Measurements from ENCODE around the gene GSDME. TPM values are rescaled to one million over a fixed set of nuclear protein-coding genes. Genes with fewer than 3 reads are reported as not detected.
A peak's percentile ranks its signal among the peaks of the same experiment; 100 is the strongest.

Gene GSDME
- total and polyA plus RNA-seq, 10 of the 15 experiments (the other 5 are each of a cell fraction or from before 2014, with no cell fraction given), result 23.7 to 245 (median 128) TPM

- TF ChIP-seq CHD2 (IDR thresholded peaks at IDR 0.05; ENCODE audit: borderline replicate concordance, low read depth, low read length) (no peak), ZBTB11 (CRISPR knock-in tag; IDR thresholded peaks at IDR 0.05) (no peak)
Observed at GRCh38 chr7:24734306-24734705, 23.0 kb downstream of the GSDME start (continued).

DNA sequence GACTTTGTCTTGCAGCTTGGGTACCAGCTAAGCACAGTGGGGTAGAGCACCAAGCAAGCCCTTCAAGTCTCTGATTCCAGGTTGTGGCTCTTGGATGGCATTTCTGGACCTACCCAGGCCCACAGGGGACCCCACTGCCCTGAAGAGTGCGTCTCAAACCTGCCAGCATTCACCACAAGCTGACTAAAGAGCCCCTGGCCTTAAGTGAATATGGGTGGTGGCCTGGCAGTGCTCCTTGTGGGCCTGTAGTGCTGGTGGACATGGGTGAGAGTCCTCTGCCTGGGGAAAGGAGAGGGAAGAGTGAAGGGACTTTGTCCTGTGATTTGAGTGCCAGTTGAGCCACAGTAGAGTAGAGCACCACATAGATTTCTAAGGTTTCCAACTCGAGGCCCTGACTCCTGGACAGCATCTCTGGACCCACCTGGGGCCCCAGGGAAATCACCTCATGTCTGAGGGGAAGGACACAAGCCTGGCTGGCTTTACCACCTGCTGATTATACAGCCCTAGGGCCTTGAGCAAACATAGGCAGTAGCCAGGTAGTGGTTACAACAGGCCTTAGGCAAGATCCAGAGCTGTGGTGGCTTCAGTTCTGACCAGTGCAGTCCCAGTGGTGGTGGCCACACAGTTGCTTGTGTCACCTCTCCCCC is 23.7 kb downstream of the GSDME start:
- peaks cover 13% of the 10 kb centered on the region for H3K79me2 ChIP-seq (ENCODE audit: control insufficient read depth, insufficient read depth, low read length)
- FAIRE-seq, result no peak
- CTCF ChIA-PET, result interaction anchor here (0.9 kb wide), 1 partner anchor 79 kb away, joined by 3 read pairs; no protein-coding TSS in a partner anchor
- H3K27ac ChIP-seq (ENCODE audit: control insufficient read depth, insufficient read depth), result peak overlapping the region; percentile 41; the same call in 1 of the 2 replicates
- H2AFZ ChIP-seq (ENCODE audit: control insufficient read depth, low read depth, low read length), result no peak overlapping the region
- RAD21 ChIA-PET (ENCODE audit: unreplicated experiment), result interaction anchor here (0.7 kb wide), 1 partner anchor 29 kb away, joined by 3 read pairs; no protein-coding TSS in a partner anchor
- in situ Hi-C loops (cut with MboI) (no loop called here), intact Hi-C loops (cut with micrococcal nuclease; ENCODE audit: unreplicated experiment) (no loop called here)
- no peaks in the 10 kb centered on the region for H4K20me1 ChIP-seq (ENCODE audit: control insufficient read depth, insufficient read depth)
- H3K4me2 ChIP-seq (ENCODE audit: control insufficient read depth, insufficient read depth), result no peak overlapping the region
- no peak overlapping the region for H3K4me3 ChIP-seq
- 50% methylated on average over 2 of the region's 2 CpGs for WGBS (ENCODE audit: insufficient coverage, insufficient replicate concordance, low lambda C conversion rate, missing lambda C conversion rate)
- SMC1A ChIA-PET (ENCODE audit: uncharacterized antibody, unreplicated experiment), result interaction anchor here (0.9 to 1.1 kb wide), 2 partner anchors 11 to 18 kb away, joined by 3 read pairs; no protein-coding TSS in a partner anchor
- no peak for DNase-seq (ENCODE audit: low read depth, low spot score)
- peaks cover 0 to 8% of the 10 kb centered on the region in 2 experiments; a peak in 1 of 4 replicates for H3K36me3 ChIP-seq (ENCODE audit: control insufficient read depth in 2 of 2, insufficient read depth in 2 of 2, low read length in 1 of 2)
- H3K9me3 ChIP-seq (replicated peaks; ENCODE audit: control insufficient read depth, insufficient read depth, low read length), result no peaks in the 10 kb centered on the region; the same call in 1 of the 3 replicates
- H3K9ac ChIP-seq (ENCODE audit: control insufficient read depth, insufficient read depth, low read length), result peak overlapping the region; percentile 30; the same call in 1 of the 2 replicates
- POLR2A ChIA-PET, result no interaction called here
- ATAC-seq, result peak; percentile 25
- BruUV-seq (replicated peaks), result no TSS peak
- no peaks in the 10 kb centered on the region for H3K27me3 ChIP-seq (replicated peaks in 1 of 2; ENCODE audit: control insufficient read depth in 2 of 2, insufficient read depth in 2 of 2, low read length in 1 of 2)
- peaks cover 29% of the 10 kb centered on the region for H3K4me1 ChIP-seq (ENCODE audit: control insufficient read depth, insufficient read depth, low read length)
- no peak for TF ChIP-seq USF2 (IDR thresholded peaks at IDR 0.05; ENCODE audit: borderline replicate concordance, low read depth, low read length)
- TF ChIP-seq ASH2L (IDR thresholded peaks at IDR 0.05; ENCODE audit: borderline replicate concordance, low read depth), result no peak
- no peak for TF ChIP-seq ZNF687 (IDR thresholded peaks at IDR 0.05)
- TF ChIP-seq, protein P1, sequence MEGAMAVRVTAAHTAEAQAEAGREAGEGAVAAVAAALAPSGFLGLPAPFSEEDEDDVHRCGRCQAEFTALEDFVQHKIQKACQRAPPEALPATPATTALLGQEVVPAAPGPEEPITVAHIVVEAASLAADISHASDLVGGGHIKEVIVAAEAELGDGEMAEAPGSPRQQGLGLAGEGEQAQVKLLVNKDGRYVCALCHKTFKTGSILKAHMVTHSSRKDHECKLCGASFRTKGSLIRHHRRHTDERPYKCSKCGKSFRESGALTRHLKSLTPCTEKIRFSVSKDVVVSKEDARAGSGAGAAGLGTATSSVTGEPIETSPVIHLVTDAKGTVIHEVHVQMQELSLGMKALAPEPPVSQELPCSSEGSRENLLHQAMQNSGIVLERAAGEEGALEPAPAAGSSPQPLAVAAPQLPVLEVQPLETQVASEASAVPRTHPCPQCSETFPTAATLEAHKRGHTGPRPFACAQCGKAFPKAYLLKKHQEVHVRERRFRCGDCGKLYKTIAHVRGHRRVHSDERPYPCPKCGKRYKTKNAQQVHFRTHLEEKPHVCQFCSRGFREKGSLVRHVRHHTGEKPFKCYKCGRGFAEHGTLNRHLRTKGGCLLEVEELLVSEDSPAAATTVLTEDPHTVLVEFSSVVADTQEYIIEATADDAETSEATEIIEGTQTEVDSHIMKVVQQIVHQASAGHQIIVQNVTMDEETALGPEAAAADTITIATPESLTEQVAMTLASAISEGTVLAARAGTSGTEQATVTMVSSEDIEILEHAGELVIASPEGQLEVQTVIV (IDR thresholded peaks at IDR 0.05; ENCODE audit: borderline replicate concordance, partially characterized antibody), result no peak
- TF ChIP-seq, protein P2, sequence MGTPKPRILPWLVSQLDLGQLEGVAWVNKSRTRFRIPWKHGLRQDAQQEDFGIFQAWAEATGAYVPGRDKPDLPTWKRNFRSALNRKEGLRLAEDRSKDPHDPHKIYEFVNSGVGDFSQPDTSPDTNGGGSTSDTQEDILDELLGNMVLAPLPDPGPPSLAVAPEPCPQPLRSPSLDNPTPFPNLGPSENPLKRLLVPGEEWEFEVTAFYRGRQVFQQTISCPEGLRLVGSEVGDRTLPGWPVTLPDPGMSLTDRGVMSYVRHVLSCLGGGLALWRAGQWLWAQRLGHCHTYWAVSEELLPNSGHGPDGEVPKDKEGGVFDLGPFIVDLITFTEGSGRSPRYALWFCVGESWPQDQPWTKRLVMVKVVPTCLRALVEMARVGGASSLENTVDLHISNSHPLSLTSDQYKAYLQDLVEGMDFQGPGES (IDR thresholded peaks at IDR 0.05), result no peak
